ENCODE data around the gene DBNDD2.

DNA sequence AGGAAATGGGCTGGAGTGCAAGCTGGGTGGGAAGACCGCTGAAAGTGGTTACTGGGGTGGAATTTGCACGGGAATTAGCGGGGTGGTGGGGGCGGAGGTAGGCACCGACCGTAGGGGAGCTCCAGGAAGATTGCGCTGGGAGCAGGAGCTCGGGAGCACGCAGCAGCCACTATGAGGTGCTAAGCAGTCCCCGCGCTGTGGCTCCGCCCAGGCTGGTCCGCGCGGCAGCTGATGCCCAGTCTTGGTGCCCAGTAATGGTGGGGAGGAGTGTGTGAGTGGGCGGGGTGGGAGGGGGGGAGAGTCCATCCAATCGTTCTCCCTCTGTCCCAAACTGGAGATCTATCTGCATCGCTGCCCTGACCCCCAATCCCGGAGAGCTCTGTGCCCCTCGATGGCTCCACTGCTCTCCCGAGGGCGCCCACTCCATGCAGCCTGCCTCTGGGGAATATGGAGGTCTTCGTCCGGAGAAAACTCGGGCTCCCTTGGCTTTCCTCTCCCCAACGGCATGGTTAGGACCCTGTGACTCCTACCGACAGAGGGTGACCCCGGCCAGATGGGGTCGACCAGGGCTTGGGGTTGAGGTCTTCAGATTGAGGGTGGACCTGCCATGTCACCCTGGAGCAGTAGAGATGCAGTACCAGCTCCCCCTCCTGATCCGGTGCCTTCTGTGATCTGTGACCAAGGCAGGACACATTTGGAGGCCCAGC lies 35.3 kb upstream of the DBNDD2 start:
- TF ChIP-seq, protein P1, sequence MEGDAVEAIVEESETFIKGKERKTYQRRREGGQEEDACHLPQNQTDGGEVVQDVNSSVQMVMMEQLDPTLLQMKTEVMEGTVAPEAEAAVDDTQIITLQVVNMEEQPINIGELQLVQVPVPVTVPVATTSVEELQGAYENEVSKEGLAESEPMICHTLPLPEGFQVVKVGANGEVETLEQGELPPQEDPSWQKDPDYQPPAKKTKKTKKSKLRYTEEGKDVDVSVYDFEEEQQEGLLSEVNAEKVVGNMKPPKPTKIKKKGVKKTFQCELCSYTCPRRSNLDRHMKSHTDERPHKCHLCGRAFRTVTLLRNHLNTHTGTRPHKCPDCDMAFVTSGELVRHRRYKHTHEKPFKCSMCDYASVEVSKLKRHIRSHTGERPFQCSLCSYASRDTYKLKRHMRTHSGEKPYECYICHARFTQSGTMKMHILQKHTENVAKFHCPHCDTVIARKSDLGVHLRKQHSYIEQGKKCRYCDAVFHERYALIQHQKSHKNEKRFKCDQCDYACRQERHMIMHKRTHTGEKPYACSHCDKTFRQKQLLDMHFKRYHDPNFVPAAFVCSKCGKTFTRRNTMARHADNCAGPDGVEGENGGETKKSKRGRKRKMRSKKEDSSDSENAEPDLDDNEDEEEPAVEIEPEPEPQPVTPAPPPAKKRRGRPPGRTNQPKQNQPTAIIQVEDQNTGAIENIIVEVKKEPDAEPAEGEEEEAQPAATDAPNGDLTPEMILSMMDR (conservative IDR thresholded peaks at IDR 0.05; ENCODE audit: low read depth, low read length), result no peak
- no peak for TF ChIP-seq EZH2 (IDR thresholded peaks at IDR 0.05; ENCODE audit: borderline replicate concordance, low read depth, low read length, poor library complexity, severe bottlenecking)
